GM18507 (cell line): ENCODE measurements around the gene CHRNA4.
A peak's percentile ranks its signal among the peaks of the same experiment; 100 is the strongest.

Source experiments
- DNase-seq: peaks from one replicate; pipeline ENCODE4 v3.0.0; 2011; ENCODE audit warnings: low read depth; ENCODE audit not compliant: insufficient read length; ENCODE audit errors: extremely low spot score
- FAIRE-seq: peaks from 2 replicates; lab custom pipeline; 2011; peaks lifted over from hg19 to GRCh38; lab: Jason Lieb, UNC

The CHRNA4 gene

DNA sequence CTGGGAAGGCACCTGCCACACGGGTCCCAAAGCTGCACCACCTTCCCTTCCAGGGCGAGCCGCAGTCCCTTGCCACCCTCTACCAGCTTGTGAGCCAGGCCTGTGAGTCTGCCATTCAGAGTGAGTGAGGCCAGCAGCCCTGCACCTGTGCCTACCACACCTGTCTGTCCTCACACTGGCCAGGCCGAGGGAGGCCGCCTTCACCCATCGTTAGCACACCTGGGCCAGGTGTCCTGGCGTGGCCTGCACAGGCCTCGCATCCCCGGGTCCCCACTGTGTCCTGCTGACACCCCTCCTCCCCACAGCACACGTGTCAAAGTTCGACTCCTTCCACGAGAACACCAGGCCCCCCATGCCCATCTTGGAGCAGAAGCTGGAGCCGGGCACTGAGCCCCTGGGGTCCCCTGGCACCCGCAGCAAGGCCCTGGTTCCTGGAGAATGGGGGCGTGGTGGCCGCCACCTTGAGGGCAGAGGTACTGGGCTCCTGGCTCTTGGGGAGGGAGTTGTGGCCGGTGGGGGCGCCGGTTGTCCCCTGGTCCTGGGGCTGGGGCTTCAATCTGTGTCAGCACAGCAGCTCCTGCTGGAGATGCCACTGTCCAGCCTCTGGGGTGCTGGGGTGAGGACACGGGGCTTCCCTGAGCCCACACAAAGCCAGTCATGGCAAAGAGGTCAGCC is 33.0 kb downstream of the CHRNA4 start:
- DNase-seq (no peak), FAIRE-seq (no peak)

DNA sequence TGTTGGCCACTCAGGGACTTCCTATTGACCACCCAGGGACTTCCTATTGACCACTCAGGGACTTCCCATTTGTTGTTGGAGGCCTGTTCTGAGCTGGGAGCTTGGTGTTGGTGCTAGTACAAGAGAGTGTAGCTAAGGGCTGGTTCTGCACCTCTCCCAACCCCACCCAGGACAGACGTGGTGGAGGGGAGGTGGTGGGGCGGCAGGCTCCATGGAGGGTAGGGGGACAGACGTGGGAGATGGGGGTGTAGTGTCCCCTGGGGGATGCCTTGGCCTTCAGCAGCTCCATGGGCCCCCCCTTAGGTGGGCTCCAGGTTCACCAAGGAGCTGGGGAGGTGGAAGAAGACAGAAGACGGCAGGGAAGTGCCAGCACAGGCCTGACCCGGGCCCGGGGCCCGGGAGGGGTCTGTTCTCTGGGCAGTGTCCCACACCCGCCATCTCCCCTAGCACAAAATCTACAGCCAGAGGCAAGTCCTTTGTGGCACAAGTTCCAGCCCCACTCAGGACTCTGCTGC is 33.9 kb downstream of the CHRNA4 start:
- no peak for DNase-seq
- FAIRE-seq: no peak

DNA sequence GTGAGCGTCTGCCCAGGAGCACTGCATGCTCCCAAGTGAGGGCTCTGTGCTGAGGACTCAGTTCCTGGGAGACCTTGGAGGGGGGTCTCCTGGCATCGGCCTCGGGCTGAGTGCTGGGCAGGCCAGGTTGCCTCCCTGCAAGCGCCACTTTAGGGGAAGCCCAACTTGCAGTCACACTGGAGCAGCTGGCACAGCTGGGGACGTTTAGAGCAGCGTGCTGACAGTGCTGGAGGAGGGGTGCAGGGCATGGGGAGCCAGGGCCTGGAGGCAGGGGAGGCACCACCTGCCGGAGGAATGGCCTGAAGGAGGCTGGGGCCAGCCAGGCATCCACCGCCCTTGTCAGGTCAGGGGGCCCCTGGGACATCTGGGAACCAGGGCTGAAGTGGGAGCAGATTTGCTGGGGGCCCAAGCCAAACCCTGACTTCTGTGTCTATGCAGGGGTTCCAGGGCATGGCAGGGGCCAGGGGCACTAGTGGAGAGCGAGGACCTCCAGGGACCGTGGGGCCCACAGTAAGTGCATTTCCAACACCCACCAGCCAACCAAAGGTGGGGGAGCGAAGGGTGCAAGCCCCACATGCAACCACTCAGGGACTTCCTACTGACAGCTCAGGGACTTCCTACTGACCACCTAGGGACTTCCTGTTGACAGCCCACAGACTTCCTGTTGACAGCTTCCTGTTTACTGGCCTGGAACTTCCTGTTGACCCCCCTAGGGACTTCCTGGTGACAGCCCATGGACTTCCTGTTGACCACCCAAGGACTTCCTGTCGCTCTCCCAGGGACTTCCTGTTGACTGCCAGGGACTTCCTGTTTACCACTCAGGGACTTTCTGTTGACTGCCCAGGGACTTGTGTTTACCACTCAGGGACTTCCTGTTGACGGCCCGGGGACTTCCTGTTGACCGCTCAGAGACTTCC is 34.6 kb downstream of the CHRNA4 start:
- DNase-seq (peak; percentile 23), FAIRE-seq (peak; percentile 63)

DNA sequence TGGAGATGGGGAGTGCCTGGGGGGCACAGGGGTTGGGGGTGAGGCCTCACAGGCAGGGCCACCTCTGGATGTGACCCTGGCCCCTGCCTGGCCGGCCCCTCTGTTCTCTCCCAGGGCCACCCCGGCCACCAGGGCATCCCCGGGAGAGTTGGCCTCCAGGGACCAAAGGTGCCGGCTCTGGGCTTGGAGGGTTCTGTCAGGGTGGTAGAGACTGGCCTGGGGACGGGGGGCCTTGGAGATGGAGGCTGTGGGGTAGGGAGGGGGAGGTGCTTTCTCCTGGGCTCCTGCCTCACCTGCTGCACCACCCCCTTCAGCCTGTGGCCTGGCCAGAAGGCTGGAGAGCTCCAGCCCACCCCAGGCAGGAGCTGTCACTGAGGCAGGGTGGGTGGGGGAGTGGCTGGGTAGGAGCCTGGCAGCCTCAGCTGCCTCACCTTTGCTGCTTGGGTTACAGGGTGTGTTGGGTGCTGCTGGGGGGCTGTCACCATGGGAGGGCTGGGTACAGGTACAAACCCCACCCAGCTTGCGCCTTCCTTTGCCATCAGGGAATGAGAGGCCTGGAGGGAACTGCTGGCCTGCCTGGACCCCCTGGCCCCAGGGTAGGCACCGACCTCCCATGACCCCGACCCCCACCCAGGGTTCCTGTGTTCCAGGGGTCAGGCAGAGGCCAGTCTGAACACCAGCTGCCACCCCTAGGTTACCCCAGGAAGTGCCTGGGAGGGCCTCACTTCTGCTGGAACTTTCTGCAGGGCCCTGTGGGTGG is 35.4 kb downstream of the CHRNA4 start:
- no peak for FAIRE-seq
- no peak for DNase-seq

DNA sequence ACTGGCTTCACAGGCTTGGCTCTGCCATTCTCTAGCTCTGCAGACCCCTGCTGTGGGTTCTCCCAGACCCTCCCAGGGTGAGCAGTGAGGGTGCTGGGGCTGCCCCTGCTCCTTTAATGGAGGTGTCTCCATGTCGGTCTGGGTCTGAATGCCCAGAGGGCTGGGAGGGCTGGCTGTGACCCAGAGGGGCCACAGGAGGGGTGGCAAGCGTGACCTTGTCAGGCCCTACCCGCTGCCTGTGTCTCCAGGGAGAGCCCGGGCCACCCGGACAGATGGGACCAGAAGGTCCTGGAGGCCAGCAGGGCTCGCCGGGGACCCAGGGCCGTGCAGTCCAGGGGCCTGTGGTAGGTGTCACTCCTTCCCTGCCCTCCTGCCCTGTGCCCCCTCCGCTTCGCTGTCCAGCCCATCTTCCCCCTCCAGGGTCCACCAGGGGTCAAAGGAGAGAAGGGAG is 36.1 kb downstream of the CHRNA4 start:
- FAIRE-seq: no peak

DNA sequence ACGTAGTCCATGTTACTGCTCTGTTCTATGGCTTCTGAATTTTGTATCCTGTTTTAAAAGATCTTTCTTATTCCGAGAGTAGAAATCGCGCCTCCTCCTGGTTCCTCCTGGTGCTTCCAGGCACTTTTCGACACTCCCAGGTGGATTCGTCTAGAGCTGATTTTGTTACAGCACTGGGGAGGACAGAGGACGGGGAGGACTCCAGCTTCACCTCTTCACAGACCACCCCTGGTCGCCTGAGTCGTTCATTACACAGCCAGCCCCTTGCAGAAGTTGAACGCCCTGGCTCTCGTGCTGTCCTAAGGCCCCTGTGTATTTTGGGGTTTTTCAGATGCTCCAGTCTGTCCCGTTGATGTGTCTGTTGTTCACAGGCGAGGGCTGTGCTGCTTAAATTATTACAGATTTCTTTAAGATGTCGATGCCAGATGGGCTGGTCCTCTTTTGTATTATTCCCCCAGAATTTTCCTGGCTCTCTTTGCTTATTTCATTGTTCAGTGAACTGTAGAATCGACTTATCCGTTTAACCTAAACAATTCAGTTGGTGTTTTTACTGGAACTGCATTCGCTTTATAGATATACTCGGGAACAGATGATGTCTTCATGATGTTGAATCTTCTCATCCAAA is 37.7 kb downstream of the CHRNA4 start:
- FAIRE-seq (no peak), DNase-seq (no peak)

More for the DNA sequence above, 36.1 kb downstream of the CHRNA4 start:
- no peak for DNase-seq

DNA sequence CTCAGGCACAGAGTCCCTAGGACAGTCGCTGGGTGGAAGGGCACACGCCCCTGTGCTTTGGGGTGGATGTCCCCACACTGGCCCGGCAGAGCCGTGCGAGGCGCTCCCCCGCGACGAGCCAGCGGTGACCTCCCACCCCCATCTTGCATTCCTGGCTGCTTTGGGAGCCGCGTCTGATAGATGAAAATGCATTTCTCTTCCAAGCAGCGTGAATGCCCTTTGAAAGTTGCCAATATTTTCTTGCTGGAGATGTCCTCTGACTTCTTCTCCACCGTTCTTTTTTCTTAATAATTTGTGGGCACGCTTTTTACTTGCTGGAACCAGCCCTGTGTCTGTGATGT is 38.2 kb downstream of the CHRNA4 start:
- no peak for DNase-seq

DNA sequence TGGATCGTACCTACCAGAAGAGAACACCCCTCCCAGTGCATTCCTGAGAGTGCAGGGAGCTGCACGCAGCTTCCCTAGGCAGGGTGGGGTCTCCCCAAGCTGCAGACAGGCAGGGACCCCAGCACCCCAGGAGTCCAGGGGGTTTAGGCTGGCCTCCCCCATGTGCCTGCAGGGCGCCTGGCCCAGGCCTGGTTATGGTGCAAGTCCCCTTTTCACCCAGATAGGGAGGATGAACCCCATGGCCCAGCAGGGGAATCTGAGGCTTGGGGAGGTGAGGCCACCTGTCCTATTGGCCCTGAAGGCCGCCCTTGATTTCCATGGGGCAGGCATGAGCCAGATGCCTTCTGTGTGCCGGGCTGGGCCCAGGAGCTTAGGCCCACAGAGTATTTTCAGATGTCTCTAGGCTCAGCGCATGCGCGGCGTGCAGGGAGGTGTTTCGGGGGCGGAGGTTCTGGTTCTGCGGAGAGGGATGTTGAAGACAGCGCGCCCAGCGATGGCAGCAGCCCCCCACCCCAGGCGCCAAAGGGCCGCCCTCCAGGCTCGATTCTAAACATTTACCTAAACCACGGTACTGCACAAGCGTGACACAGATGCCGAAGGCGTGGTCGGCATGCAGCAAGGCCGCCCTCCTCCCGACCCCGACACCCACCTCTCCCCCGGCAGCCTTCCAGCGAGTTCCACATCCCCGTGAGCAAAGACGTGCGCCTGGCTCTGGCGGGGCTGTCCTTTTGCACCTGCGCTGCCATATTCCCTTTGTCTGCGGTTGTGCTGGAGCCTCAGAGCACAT is 38.8 kb downstream of the CHRNA4 start:
- FAIRE-seq (no peak), DNase-seq (no peak)

More for the DNA sequence above, 38.2 kb downstream of the CHRNA4 start:
- FAIRE-seq: no peak

DNA sequence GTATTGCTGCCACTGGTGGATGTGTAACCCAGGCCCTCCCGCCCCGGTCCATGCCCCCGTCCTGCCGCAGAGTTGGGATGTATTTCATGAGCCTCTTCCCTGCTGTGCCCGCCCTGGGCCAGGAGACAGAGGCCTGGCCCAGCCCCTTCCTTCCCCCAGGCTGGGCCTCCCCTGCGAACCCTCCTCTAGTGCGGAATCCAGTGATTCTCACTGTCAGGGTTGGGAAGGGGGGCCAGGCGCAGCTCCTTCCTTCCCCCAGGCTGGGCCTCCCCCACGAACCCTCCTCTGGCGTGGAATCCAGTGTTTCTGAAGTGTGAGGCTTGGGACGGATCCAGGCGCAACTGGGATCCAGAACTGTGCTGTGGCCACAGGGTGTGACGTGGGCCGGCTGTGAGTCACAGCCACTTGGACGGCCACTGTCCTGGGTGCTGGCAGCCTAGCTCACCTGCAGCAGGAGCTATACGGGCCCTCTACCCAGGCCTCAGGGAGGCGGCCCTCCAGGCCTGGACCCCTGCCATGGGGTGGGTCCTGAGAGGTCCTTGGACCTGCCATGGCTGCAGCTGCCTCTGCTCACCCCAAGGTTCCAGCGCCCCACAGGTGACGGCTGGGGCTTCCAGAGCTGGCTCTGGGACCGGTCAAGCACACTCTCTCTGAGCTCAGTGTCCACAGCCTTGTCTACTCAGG is 39.9 kb downstream of the CHRNA4 start:
- no peak for DNase-seq
- no peak for FAIRE-seq

DNA sequence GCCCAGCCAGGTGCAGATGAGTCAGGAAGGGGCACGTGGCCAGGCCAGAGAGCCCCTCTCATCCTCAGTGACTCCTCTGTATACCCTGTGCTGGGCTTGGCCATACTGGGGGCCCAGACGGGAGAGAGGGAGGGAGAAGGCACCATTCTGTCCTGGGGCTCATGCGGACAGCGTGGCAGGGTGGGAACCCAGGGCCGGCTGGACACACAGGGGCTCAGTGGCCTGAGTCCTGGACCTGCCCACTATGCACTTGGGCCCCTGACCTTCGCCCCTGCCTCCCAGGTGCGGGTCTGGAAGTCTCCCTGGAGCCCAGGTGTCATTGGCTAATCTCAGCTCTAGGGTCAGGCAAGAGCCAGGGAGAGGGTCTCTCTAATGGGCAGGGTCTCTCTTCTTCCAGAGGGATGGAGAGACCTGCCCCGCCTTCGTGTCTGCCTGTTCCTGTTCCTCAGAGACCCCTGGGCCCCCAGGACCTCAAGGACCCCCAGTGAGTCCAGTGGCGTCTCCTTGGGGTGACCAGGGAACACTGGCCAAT is 40.5 kb downstream of the CHRNA4 start:
- FAIRE-seq: no peak

DNA sequence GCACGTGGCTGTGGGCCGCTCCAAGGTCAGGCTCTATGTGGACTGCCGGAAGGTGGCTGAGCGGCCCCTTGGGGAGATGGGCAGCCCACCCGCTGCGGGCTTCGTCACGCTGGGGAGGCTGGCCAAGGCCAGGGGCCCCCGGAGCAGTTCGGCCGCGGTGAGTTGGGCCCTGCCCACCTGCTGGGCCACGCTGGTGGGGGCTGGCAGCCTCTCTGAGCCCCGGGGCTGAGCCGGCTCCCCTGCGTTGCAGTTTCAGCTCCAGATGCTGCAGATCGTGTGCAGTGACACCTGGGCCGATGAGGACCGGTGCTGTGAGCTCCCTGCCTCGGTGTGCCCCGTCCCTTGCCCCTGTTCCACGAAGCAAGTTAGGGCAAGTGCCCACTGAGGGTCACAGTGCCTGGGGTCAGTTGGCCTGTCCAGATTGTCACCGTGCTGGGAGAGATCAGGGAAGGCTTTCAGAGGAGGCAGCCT is 41.1 kb downstream of the CHRNA4 start:
- FAIRE-seq: no peak

More for the DNA sequence above, 40.5 kb downstream of the CHRNA4 start:
- DNase-seq: no peak

DNA sequence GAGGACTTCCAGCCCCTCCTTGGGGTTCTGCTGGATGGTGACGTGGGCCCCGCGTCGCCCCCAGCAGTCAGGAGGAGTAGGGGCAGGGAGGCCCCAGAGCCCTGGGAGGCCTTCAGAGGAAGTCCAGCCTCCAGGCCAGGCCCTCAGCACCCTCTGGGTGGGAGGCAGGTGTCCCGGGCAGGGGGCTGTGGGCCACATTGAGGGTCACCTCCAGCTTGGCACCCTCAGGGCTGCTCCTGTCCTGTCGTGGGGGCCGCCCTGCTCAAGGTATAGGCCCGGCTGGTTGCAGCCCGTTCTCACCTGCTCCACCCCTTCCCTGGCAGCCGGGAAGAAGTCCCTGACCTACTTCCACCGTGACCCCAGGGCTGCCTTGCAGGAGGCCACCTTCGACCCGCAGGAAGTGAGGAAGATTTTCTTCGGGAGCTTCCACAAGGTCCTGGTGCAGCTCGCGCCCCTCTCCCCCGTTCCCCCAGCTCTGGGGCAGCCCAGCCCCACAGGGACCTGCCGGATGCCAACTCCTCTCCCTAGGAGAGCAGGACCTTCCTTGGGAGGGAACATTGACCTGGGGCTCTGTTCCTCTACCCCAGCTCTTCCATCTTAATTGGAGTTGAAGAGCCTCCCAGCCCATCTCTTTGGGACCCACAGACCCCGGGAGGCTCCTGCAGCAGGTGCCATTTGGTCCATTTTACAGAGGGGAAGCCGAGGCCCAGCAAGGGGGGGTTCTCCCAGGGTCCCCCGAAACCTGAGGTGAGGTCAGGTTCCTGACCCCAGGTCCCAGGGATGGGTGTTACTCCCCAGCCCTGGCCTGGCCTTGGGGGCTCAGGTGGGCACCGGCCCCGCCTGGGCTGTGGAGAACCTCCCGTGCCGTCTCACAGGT is 41.7 kb downstream of the CHRNA4 start:
- DNase-seq (no peak), FAIRE-seq (no peak)

More for the DNA sequence above, 41.1 kb downstream of the CHRNA4 start:
- DNase-seq: no peak

DNA sequence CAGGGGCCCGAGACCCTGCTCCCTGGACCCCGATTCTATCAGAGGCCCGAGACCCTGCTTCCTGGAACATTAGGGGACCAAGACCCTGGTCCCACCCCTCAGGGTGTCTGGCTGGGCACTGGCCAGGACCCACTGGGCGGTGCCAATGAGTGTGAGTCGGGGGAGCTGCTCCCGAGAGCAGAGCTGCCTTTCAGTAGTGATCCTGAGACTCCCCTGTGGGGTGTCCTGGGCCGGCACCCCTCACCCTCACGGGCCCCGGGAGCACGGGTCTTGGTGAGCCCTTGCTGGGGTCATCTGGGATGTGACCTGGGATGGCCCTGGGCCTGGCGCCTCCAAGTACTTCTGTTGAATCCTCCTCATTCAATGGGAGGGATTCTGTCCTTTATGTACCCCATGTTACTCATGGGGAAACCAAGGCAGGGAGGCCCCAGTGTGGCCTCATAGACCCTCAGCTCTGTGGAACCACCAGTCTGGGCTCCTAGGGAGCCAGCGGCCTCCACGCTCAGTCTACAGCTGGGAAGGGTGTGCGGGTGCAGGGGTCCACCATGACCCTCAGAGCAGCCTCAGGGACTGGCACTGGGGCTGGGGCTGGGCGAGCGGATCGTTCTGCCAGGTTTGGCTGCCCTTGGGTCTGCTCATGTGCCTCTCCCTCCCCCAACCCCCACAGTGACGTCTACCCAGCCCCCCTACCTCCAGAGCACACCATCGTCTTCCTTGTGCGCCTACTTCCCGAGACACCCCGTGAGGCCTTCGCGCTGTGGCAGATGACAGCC is 42.6 kb downstream of the CHRNA4 start:
- no peak for DNase-seq
- no peak for FAIRE-seq

DNA sequence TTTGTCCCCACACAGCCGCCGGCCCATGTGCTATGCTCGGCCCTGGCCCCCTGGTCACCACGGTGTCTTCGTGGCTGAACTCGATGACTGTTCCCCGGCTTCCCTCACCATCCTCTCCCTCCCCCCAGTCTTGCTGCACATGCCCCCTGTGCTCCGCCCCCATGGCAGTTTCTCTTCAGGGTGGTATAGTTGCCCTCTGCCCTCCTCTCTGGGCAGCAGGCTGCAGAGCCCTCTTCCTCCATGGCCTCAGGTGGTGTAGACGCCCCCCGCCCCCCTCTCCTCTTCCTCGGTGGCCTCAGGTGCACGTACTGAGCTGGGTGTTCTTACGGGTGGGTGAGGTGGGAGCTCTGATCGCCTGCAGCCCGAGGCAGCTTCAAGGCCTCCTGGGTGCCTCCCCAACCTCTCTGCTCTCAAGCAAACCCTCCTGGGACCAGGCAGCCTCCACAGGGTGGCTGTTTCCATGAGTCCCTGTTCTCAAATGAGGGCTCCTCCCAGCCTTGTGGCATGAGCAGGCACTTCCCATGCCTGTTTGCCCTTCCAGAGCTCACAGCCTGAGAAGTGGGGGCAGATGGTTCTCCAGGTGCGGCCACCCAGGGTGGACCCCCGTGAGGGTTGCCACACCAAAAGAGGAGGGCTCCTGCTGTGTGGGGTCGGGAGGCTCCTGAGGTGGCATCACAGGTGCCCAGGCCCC is 43.4 kb downstream of the CHRNA4 start:
- DNase-seq (no peak), FAIRE-seq (no peak)

DNA sequence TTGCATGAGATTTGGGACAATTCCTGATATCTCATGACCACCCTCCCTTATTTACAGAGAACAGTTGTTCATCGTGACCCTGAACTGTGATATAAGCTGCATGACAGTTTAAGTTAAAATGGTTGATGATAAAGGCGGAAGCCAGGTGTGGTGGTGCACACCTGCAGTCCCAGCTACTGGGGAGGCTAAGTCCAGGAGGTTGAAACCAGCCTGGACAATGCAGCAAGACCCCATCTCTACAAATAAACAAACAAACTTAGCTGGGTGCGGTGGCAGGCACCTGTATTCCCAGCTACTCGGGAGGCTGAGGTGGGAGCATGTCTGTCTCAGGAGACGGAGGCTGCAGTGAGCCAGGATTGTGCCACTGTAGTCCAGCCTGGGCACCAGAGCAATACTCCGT is 44.1 kb downstream of the CHRNA4 start:
- FAIRE-seq (no peak), DNase-seq (no peak)

DNA sequence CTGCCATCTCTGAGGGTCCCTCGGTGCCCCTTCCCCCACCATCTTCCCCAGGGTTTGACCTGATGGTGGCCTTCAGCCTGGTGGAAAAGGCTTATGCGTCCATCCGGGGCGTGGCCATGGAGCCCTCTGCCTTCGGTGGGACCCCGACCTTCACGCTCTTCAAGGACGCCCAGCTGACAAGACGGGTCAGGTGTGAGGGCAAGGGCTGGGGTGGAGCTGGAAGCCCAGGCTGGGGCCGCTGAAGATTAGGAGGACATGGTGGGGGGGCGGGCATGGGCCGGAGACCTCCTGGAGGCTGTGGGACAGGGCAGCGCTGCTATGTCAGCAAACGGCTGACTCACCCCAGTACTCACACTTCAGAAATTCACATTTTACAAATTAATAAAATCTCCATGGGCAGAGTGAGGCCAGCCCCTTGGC is 44.6 kb downstream of the CHRNA4 start:
- DNase-seq (no peak), FAIRE-seq (no peak)
